OCI-LY7 (cell line): Measurements from ENCODE around the gene NARS2.

ENCODE experiments used
- CTCF ChIP-seq: fragments of 200-600 bp; sonication (generic); conservative IDR thresholded peaks from 2 replicates; pipeline ENCODE4 v1.5.1; 2014; ENCODE audit warnings: mild to moderate bottlenecking, antibody characterized with exemption, low read length, moderate library complexity, mixed read lengths
- EZH2phosphoT487 ChIP-seq: fragments of 200-600 bp; sonication (generic); IDR thresholded peaks from 2 replicates; pipeline ENCODE4 v1.6.1; 2018; ENCODE audit warnings: low read depth, borderline replicate concordance, mild to moderate bottlenecking, mixed run types, antibody characterized with exemption, low read length, moderate library complexity, mixed read lengths

- TF ChIP-seq CTCF (no peak), EZH2phosphoT487 (no peak)
Observed at GRCh38 chr11:78583889-78584288, 9.2 kb upstream of the NARS2 start.
